ENCODE results near the gene ZFR.
A peak's percentile ranks its signal among the peaks of the same experiment; 100 is the strongest.
"Not testable (repeated sequence)": the region's sequence is repeated elsewhere in the genome, so short reads cannot be mapped to it uniquely, and the experiment has no call there.

The ZFR gene

DNA sequence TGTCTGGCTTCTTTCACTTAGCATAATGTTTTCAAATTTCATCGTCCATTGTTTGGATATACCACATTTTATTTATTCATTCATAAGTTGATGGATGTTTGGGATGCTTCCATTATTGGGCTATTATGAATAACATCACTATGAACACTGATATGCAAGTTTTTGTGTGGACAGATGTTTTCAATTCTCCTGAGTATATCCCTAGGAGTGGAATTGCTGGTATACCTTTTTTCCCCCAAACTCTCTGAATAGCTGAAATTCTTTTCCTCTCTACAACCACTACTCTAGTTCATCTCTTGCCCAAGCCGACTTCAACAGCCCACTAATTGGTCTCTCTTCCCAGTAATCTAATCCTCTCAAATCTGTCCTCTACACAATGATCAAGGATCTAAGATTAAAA is 4.7 kb upstream of the ZFR start:
- DNase-seq = no peak

DNA sequence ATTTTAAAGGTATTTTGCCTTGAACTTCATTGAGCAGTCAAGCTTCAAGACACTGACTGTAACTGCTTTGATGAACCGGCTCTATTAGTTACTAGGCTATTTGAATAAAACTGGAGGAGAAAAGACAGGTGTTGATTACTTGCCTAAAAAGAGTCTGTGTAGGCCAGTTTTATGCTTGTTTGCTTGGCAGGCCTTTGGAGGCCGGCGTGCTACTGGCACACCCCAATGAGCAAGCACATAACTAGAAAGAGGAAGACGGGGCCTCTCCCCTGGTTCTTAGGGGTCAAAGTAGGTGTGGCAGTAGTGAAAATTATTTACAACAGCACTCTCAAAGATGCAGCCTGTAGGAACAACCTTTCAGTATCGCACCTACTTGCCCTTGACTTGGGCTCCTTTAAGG is 2.1 kb upstream of the ZFR start:
- no peak for DNase-seq

- DNase-seq = no peak
These were observed 1.5 kb upstream of the ZFR start for GRCh38 chr5:32445831-32446614.

GRCh38 chr5:32445287-32445758 is 783 bp upstream of the ZFR start:
- no peak for DNase-seq

DNA sequence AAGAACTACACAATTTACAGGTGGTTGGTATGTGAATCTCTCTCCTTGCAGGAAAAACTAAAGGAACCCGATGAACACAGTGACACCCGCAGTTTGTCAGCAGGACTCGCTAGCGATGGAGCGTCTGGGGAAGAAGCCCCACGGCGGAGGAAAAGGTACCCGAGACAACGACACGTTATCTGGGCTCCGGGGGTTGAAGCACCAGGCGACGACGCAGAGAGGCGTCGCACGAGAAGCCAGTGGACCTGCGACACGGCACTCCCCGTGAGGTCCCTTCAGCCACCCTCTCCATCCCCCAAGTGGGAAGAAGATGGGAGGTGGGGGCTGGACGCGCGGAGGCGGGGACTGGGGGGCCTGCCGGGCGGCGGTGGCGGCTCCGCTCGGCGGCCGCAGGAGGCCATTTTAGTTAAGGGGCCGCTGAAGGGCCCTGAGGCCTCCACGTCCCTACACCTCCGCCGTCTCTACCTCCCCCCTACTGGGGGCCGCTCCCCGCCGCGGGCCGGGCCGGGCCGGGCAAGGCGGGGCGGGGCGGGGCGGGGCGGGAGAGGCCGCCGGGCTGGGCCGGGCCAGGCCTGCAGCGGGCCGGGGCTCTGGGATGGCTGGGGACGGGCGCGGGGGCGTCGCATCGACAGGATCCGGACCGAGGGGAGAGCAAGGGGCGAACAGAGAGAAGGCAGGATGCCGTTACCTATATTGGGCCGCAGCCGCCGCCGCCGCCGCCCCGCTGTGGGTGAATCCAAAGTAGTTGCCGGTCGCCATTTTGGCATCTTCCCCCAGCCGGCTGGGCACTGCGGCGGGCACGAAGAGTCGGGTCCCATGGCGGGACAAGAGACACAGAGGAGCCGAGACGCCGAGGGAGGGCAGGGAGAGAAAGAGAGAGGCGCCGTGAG is 754 bp downstream of the ZFR start:
- peak; percentile 72 for DNase-seq

- DNase-seq = peak; percentile 10
These were observed 1.4 kb downstream of the ZFR start for GRCh38 chr5:32443145-32443540.

GRCh38 chr5:32439086-32439642 is 5.4 kb downstream of the ZFR start:
- no peak for DNase-seq

DNA sequence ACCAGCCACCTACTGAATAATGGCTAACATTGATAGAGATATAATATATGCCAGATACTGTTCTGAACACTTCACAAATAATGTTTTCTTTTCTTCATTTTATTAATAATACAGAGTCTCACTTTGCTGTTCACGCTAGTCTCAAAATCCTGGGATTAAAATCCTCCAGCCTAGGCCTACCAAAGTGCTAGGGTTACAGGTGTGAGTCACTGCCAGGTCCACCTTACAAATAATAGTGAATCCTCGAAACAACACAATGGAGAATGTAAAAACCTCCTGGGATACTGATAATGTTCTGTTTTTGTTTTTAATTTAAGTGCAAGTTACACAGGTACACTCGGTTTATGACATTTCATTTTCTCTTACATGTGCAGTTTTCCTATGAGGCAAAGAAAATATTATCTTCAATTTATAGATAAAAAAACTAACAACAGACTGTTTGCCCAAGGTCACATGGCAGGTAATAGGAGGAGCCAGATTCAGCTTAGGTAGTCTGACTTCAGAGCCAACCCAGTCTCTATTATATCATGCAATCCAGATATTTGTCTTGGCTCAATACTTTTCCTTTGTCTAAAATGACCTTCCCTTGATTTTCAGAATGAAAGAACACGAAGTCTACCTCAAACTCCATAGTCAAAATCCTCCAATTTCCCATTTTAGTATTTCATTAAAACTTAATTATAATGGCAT is 7.8 kb downstream of the ZFR start:
- DNase-seq = no peak

DNA sequence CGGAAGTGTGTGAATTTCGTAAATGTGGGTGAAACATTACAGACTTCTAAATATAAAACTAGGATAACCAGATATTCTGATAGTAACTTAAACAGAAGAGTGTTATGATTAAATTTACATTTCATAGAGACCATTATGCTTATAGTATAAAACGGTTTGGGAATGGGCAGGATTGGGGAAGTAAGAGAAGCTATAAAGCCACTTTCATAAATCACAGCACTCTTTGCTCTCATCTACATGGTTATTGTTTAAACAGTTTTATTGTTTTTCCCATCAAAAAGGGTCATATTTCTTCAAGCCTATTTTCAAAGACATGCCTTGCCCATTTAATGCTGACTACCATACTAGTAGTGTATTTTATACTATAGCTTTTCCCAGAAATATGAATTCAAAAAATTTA is 9.2 kb downstream of the ZFR start:
- no peak for DNase-seq

DNA sequence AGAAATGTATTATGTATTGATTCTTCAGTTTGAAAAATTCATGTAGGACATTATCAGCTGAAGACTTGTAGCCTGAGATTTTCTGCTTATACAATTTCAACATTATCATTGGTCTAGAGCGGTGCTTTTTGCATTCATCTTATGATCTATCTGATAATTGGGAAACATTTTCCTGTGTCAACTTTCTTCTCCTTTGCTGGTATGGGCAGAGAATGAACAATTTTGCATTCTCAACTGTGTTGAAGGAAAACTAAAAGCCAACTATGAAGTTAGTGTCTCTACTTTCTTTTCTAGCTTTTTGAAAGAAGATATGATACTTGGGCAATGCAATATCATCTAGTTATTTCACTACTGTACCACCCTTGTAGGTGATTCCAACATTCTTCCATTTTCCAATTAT is 10.3 kb downstream of the ZFR start:
- no peak for DNase-seq

- no peak for DNase-seq
These were observed 11.9 kb downstream of the ZFR start for GRCh38 chr5:32432633-32433032.

DNA sequence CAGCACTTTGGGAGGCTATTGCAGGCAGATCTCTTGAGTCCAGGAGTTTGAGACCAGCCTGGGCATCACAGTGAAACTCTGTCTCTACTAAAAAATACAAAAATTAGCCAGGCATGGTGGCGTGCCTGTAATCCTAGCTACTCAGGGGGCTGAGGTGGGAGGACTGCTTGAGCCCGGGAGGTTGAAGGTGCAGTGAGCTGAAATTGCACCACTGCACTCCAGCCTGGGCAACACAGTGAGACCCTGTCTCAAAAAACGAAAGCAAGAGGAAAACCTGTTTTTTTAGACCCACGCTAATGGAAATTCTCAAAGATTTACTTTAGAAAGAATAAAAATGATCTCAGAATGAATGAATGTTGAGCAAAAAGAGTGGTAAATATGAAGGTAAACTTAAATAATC is 13.7 kb downstream of the ZFR start:
- DNase-seq = not testable (repeated sequence)

DNA sequence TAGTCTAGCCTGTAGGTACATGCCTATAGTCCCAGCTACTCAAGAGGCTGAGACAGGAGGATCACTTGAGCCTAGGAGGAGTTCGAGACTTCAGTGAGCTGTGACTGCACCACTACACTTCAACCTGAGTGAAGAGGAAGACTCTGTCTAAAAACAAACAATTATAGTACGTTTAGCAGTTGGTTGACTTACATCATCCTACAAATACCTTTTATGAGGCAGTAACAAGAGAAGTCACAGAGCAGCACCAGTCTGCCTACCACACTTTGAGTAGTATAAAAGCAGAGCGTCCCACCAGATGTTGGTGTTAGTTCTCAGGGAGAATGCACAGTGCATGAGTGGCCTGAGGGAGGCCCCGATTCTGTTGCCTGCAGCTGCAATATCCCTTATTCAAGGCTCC is 16.1 kb downstream of the ZFR start:
- DNase-seq = no peak

- DNase-seq = no peak
These were observed 17.9 kb downstream of the ZFR start for GRCh38 chr5:32426440-32427151.

GRCh38 chr5:32422697-32423096 is 21.8 kb downstream of the ZFR start:
- DNase-seq = no peak

DNA sequence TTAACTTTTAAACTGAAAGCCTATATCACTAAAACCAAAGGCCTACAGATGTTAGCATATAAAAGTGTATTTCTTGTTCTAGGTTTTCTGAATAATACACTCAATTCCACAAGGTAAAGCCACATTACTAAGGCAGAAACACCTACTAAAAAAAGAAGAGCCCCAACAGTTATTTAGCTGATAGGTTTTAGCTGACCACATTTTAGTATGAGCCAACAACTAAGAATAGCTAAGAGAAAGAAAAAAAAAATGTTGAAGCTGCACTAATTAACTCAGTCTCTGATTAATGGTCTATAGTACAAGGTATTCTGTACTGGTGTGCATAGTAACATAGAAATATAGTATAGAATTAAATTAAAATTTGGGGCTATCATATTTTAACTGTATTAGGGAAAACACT is 23.5 kb downstream of the ZFR start:
- DNase-seq = no peak

DNA sequence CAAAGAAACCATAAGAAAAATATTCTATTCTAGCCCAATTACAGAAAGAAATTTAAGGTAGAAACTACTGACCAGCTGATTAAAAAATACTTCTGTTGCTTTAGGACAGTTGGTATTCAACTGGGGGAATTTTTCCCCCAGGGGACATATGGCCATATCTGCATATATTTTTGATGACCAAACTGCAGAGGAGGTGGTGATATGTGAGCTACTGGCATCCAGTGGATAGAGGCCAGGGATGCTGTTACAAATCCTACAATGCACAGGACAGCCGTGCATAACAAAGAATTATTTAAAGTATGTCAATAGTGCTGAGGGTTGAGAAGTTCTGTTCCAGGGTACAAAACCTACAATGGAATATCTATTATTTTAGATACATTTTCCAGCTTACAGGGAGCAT is 24.0 kb downstream of the ZFR start:
- DNase-seq = no peak

GRCh38 chr5:32419791-32420190 is 24.7 kb downstream of the ZFR start:
- DNase-seq = no peak

DNA sequence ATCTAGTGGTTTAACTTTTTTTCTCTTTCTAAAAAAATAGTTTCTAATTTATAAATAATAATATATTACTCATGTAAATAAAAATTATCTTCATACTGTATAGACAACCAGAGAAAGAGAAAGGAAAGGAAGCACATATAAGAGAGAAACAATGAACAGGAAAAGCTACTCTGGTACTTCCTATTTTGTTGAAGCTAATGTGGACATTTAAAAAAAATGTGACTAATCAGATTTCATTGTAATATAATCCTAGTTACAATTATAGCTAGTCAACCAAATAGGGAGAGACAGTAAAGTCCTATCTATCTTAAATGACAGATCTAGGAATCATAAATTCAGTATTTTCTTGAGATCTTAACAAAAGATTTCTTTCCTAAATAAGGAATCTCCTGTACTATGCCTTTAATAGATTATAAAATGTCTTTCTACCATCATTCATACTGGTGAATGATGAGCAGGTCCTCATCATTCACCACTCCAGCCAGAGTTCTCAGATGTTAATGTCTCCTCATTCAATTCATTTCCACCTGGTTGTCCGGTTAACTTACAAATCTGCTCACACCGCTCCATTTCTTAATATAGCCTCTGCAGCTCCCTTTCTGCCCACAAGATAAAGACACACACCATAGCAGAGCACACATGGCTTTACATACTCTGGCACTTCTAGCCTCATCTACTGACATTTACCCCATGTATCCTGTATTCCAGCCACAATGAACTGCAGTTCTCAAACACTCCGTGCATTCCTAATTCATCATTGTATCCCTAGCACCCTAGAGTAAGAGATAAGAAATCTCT is 30.9 kb downstream of the ZFR start:
- no peak for DNase-seq

DNA sequence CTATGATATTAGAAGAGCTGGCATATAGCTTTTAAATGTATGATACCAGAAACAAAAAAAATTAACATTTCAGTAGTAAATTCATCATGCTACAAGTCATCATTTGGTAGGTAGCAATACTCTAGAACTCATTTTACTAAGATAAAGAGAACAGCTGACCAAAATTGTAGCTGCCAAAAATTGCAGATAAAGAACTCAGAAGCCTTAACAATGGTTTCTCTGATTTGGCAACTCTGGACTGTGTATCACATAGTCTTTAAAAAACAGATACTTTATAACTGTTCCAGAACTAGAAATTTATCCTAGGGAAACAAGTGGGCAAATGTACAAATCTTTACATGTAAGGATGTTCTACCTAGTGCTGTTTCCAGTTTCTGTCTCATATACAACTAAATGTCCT is 33.9 kb downstream of the ZFR start:
- DNase-seq = no peak

GRCh38 chr5:32406650-32407049 is 37.9 kb downstream of the ZFR start:
- no peak for DNase-seq

DNA sequence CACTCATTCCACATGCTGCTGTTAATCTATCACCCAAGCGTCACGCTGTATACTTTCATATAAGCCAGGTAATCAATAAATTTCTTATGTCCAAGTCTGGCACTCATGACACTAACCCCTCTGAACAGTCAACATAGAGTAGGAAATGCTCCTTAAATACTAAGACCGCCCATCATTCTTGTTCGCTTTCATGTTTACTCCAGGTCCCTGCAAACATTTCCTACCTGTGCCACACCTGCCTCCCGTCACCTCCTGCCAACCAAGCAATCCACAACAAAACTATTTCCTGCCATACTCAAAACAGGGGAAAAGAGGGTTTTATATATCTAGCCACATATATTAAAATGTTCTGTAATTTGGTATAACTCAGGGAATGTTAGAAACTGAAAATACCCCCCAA is 39.0 kb downstream of the ZFR start:
- no peak for DNase-seq
